ENCODE results near the gene FANCM. TPM values are rescaled to one million over a fixed set of nuclear protein-coding genes. Genes with fewer than 3 reads are reported as not detected.

FANCM gene, protein sequence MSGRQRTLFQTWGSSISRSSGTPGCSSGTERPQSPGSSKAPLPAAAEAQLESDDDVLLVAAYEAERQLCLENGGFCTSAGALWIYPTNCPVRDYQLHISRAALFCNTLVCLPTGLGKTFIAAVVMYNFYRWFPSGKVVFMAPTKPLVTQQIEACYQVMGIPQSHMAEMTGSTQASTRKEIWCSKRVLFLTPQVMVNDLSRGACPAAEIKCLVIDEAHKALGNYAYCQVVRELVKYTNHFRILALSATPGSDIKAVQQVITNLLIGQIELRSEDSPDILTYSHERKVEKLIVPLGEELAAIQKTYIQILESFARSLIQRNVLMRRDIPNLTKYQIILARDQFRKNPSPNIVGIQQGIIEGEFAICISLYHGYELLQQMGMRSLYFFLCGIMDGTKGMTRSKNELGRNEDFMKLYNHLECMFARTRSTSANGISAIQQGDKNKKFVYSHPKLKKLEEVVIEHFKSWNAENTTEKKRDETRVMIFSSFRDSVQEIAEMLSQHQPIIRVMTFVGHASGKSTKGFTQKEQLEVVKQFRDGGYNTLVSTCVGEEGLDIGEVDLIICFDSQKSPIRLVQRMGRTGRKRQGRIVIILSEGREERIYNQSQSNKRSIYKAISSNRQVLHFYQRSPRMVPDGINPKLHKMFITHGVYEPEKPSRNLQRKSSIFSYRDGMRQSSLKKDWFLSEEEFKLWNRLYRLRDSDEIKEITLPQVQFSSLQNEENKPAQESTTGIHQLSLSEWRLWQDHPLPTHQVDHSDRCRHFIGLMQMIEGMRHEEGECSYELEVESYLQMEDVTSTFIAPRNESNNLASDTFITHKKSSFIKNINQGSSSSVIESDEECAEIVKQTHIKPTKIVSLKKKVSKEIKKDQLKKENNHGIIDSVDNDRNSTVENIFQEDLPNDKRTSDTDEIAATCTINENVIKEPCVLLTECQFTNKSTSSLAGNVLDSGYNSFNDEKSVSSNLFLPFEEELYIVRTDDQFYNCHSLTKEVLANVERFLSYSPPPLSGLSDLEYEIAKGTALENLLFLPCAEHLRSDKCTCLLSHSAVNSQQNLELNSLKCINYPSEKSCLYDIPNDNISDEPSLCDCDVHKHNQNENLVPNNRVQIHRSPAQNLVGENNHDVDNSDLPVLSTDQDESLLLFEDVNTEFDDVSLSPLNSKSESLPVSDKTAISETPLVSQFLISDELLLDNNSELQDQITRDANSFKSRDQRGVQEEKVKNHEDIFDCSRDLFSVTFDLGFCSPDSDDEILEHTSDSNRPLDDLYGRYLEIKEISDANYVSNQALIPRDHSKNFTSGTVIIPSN (N-terminal part only)
- 1 to 10 TPM; 1.4 to 3.9 (median 1.9) TPM for total RNA-seq
- long read RNA-seq: 0 reads

DNA sequence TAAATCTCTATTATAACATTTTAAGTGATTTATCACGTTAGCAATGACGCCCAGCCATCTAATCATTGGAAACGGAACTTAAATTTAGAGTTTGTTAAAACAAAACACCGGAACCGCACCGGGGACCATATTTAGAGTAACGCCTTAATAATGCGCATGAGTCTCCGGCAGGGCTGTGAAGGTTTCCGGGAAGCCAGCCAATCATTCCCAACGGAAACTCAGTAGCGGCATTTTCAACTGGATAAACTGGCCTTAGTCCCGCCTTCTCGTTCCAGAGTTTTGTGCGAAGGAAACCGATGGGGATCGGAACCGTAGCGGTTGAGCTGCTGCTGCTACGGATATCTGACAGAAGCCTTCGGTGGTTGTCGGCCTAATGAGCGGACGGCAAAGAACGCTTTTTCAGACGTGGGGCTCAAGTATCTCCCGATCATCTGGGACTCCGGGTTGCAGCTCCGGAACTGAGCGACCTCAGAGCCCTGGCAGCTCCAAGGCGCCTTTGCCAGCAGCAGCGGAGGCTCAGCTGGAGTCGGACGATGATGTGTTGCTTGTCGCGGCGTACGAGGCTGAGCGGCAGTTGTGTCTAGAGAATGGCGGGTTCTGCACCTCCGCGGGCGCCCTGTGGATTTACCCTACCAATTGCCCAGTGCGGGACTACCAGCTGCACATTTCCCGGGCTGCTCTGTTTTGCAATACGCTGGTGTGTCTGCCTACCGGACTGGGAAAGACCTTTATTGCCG is at the start of gene FANCM:
Gene FANCM, plus strand, starts transcription at position 272 of the 737 bp plus-strand sequence. Its CDS starts 102 bp downstream, at position 374.
- Histone ChIP-seq H3K36me3 (no peaks in the 10 kb centered on the region), H3K27me3 (no peaks in the 10 kb centered on the region), H3K27ac (peak within 1 kb of the TSS; percentile 77 to 83 (median 78)), H3K4me3 (peak within 1 kb of the TSS; percentile 57 to 83 (median 74)), H3K4me1 (peaks cover 0 to 11% (median 6%) of the 10 kb centered on the region in 4 donors), H3K9me3 (no peaks in the 10 kb centered on the region)
- TF ChIP-seq, protein P1, sequence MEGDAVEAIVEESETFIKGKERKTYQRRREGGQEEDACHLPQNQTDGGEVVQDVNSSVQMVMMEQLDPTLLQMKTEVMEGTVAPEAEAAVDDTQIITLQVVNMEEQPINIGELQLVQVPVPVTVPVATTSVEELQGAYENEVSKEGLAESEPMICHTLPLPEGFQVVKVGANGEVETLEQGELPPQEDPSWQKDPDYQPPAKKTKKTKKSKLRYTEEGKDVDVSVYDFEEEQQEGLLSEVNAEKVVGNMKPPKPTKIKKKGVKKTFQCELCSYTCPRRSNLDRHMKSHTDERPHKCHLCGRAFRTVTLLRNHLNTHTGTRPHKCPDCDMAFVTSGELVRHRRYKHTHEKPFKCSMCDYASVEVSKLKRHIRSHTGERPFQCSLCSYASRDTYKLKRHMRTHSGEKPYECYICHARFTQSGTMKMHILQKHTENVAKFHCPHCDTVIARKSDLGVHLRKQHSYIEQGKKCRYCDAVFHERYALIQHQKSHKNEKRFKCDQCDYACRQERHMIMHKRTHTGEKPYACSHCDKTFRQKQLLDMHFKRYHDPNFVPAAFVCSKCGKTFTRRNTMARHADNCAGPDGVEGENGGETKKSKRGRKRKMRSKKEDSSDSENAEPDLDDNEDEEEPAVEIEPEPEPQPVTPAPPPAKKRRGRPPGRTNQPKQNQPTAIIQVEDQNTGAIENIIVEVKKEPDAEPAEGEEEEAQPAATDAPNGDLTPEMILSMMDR (IDR thresholded peaks at IDR 0.05): peak in 1 of 4 donors; percentile 12
- TF ChIP-seq POLR2A (IDR thresholded peaks at IDR 0.05): peak; percentile 23
- intact Hi-C loops (cut with DNase I): no loop called here
- 0% methylated on average over 21 of the region's 48 CpGs for WGBS (ENCODE audit: insufficient coverage, low coverage, low lambda C conversion rate, missing lambda C conversion rate)
- ATAC-seq (peak; percentile 70 to 75 (median 72)), DNase-seq (peak; percentile 85 to 94 (median 86))

DNA sequence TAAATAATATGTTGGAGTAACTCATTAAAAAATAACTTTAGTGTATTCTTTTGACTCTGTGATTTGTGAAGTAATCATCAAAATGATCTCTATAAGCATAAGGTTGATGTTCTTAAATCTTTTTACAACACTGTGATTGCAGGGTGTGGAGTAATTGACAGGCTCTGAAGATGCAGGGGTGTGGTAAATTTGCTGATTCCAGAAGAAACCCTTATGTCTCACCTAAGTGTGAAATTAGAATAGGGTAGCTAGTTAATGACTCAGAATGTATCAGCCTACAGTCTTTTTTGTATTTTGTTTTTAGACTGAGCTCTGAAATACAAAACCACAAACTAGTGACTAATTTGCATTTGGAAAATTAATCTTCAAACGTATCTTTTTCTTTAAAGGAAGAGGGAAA is 45.9 kb upstream of the FANCM start:
- no peak for ATAC-seq
- intact Hi-C loops (cut with DNase I): no loop called here

DNA sequence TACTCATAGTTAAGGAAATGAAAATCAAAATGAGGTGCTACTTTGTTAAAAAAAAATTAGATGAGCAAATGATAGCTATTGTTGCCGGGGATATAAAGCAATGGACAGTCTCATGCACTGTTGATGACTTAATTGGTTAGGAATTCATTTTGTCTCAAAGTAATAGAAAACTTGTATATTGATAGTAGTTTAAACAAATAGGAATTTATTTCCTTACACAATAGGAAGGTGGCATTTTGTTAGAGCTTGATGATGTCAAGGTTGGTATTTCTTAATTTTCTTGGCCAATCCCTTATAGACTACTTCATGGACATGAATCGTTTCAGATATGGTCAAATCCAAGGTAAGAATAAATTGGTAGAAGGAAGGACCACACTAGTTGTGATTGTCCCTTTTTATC is 44.0 kb upstream of the FANCM start:
- peaks cover 0 to 18% (median 7%) of the 10 kb centered on the region in 4 donors for H3K36me3 ChIP-seq
- H3K4me1 ChIP-seq: no peaks in the 10 kb centered on the region
- H3K27me3 ChIP-seq: no peaks in the 10 kb centered on the region
- no peak for DNase-seq
- H3K9me3 ChIP-seq: no peaks in the 10 kb centered on the region
- no peak for TF ChIP-seq POLR2A (IDR thresholded peaks at IDR 0.05)
- TF ChIP-seq, protein P1 (IDR thresholded peaks at IDR 0.05): no peak
- no peak for ATAC-seq
- no peak overlapping the region for H3K27ac ChIP-seq
- WGBS (ENCODE audit: insufficient coverage, low coverage, low lambda C conversion rate, missing lambda C conversion rate): 84% methylated on average over 2 of the region's 2 CpGs
- intact Hi-C loops (cut with DNase I): no loop called here
- H3K4me3 ChIP-seq: no peak overlapping the region

More for the DNA sequence above, 45.9 kb upstream of the FANCM start:
- Histone ChIP-seq H3K4me3 (no peak overlapping the region), H3K36me3 (peaks cover 0 to 3% (median 0%) of the 10 kb centered on the region in 4 donors), H3K27me3 (no peaks in the 10 kb centered on the region), H3K27ac (no peak overlapping the region), H3K4me1 (peaks cover 0 to 12% (median 0%) of the 10 kb centered on the region in 4 donors), H3K9me3 (no peaks in the 10 kb centered on the region)
- WGBS (ENCODE audit: insufficient coverage, low coverage, low lambda C conversion rate, missing lambda C conversion rate): 35% methylated on average over 1 of the region's 1 CpG
- no peak for DNase-seq
- TF ChIP-seq, protein P1 (IDR thresholded peaks at IDR 0.05): no peak
- no peak for TF ChIP-seq POLR2A (IDR thresholded peaks at IDR 0.05)
